IPS DF 6.9 (cell line): ENCODE data around the gene PPP2R2B.

Source experiments
- DNase-seq: peaks from one replicate; pipeline ENCODE4 v3.0.0-alpha.2; 2013; ENCODE audit warnings: low read depth, low spot score
- H3K27ac ChIP-seq: one replicate; pipeline ENCODE4 v1.5.1; 2013; ENCODE audit warnings: low read length, control low read depth
- H3K27me3 ChIP-seq: 2 replicates; pipeline ENCODE4 v1.6.1; 2013; ENCODE audit warnings: mild to moderate bottlenecking, low read length; ENCODE audit not compliant: control insufficient read depth, insufficient read depth
- H3K36me3 ChIP-seq: 2 replicates; pipeline ENCODE4 v1.6.1; 2013; ENCODE audit warnings: low read length; ENCODE audit not compliant: control insufficient read depth, insufficient read depth
- H3K4me1 ChIP-seq: 2 replicates; pipeline ENCODE4 v1.6.1; 2013; ENCODE audit warnings: low read length; ENCODE audit not compliant: control insufficient read depth, insufficient read depth
- H3K4me3 ChIP-seq: 2 replicates; pipeline ENCODE4 v1.5.1; 2013; ENCODE audit warnings: mild to moderate bottlenecking, low read length
- H3K9me3 ChIP-seq: 2 replicates; pipeline ENCODE4 v1.6.1; 2013; ENCODE audit warnings: low read length, inconsistent platforms; ENCODE audit not compliant: control insufficient read depth, insufficient read depth
- WGBS: extraction: QIAGEN DNeasy Blood & Tissue Kit; methylation state at CpG from one replicate; pipeline ENCODE4 v1.1.7; 2013; ENCODE audit warnings: mixed read lengths, missing lambda C conversion rate; ENCODE audit not compliant: insufficient read length, insufficient coverage; 5-methylcytosine and 5-hydroxymethylcytosine counted together

The PPP2R2B gene

GRCh38 chr5:146888351-146888978, 9.9 kb upstream of the PPP2R2B start:
- Histone ChIP-seq H3K36me3 (no peaks in the 10 kb centered on the region), H3K27ac (no peak overlapping the region), H3K4me1 (no peaks in the 10 kb centered on the region), H3K27me3 (no peaks in the 10 kb centered on the region), H3K9me3 (no peaks in the 10 kb centered on the region), H3K4me3 (no peak overlapping the region)
- DNase-seq, result no peak
- WGBS, result no CpG with 5 or more reads among the region's 3 CpGs

GRCh38 chr5:146884066-146884626, 5.6 kb upstream of the PPP2R2B start:
- Histone ChIP-seq H3K27ac (no peak overlapping the region), H3K36me3 (no peaks in the 10 kb centered on the region), H3K27me3 (peaks cover 3% of the 10 kb centered on the region; the same call in 1 of the 2 replicates), H3K4me1 (no peaks in the 10 kb centered on the region), H3K9me3 (no peaks in the 10 kb centered on the region), H3K4me3 (no peak overlapping the region)
- DNase-seq, result no peak
- no CpG with 5 or more reads among the region's 5 CpGs for WGBS

DNA sequence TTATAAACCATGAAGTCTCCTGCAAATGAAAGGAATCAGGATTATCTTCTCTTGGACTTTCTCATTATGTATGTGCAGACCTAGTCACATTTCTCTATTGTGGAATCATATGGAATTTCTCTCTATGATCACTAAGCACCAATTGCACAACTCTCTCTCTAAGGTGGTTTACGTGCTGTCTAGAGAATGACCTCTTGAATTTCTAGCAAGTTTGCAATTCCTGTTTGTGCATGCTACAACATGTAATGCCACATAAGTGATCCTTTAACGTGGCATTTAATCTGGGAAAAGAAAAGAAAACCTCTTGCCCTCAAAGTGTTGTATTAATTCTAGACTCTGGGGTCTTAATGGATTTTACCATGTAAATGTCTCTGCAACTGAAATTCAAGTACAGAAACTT, 5.0 kb upstream of the PPP2R2B start:
- Histone ChIP-seq H3K4me1 (no peaks in the 10 kb centered on the region), H3K4me3 (no peak overlapping the region), H3K27ac (no peak overlapping the region), H3K36me3 (no peaks in the 10 kb centered on the region), H3K9me3 (no peaks in the 10 kb centered on the region), H3K27me3 (peaks cover 4% of the 10 kb centered on the region; the same call in 1 of the 2 replicates)
- DNase-seq, result no peak
- WGBS, result no CpG with 5 or more reads among the region's 2 CpGs

DNA sequence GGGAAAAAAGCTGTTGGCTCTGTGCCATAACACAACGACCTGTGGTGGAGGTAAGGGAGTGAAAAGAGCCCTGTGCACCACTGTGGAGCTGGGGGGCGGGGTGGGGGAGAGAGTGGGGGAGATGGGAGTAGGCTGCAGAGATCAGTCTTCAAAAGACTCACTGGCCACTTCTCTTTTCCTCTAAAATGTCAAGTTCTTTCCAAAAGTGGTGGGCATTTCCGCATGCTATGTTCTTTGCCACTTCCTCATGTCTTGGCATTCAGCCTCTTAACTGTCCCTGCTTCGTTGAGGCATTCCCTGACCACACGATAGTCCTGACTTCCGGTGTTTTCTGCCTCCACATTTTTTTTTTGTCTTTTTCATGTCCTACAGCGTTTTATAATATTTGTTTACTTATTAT, 2.4 kb upstream of the PPP2R2B start:
- WGBS, result no CpG with 5 or more reads among the region's 7 CpGs
- Histone ChIP-seq H3K9me3 (no peaks in the 10 kb centered on the region), H3K36me3 (no peaks in the 10 kb centered on the region), H3K4me3 (no peak overlapping the region), H3K27me3 (peaks cover 6% of the 10 kb centered on the region; the same call in 1 of the 2 replicates), H3K27ac (no peak overlapping the region), H3K4me1 (no peaks in the 10 kb centered on the region)
- DNase-seq, result no peak

GRCh38 chr5:146877783-146878475, 628 bp downstream of the PPP2R2B start:
- Histone ChIP-seq H3K27me3 (peaks cover 6% of the 10 kb centered on the region; the same call in 1 of the 2 replicates), H3K4me3 (peak overlapping the region; percentile 89; the same call in 1 of the 2 replicates), H3K36me3 (no peaks in the 10 kb centered on the region), H3K9me3 (no peaks in the 10 kb centered on the region), H3K4me1 (no peaks in the 10 kb centered on the region; the same call in 1 of the 2 replicates), H3K27ac (no peak overlapping the region)
- DNase-seq, result no peak
- WGBS, result no CpG with 5 or more reads among the region's 59 CpGs

GRCh38 chr5:146877178-146877681, 1.3 kb downstream of the PPP2R2B start:
- peaks cover 6% of the 10 kb centered on the region; the same call in 1 of the 2 replicates for H3K27me3 ChIP-seq
- WGBS, result no CpG with 5 or more reads among the region's 14 CpGs
- H3K9me3 ChIP-seq, result no peaks in the 10 kb centered on the region
- no peak for DNase-seq
- H3K4me1 ChIP-seq, result no peaks in the 10 kb centered on the region; the same call in 1 of the 2 replicates
- no peaks in the 10 kb centered on the region for H3K36me3 ChIP-seq
- peak overlapping the region; percentile 89; the same call in 1 of the 2 replicates for H3K4me3 ChIP-seq
- no peak overlapping the region for H3K27ac ChIP-seq

GRCh38 chr5:146873186-146873917, 5.2 kb downstream of the PPP2R2B start:
- 100% methylated on average over 1 of the region's 7 CpGs for WGBS
- H3K27ac ChIP-seq, result no peak overlapping the region
- H3K27me3 ChIP-seq, result 0 out of 2 replicates have a peak, but pooled peaks cover 1% of the 10 kb centered on the region
- H3K4me1 ChIP-seq, result peaks cover 3% of the 10 kb centered on the region; the same call in 1 of the 2 replicates
- H3K9me3 ChIP-seq, result no peaks in the 10 kb centered on the region
- H3K4me3 ChIP-seq, result no peak overlapping the region
- H3K36me3 ChIP-seq, result no peaks in the 10 kb centered on the region
- no peak for DNase-seq

GRCh38 chr5:146872188-146872587, 6.4 kb downstream of the PPP2R2B start:
- Histone ChIP-seq H3K4me3 (no peak overlapping the region), H3K4me1 (peaks cover 3% of the 10 kb centered on the region; the same call in 1 of the 2 replicates), H3K9me3 (no peaks in the 10 kb centered on the region), H3K27ac (no peak overlapping the region), H3K36me3 (no peaks in the 10 kb centered on the region), H3K27me3 (0 out of 2 replicates have a peak, but pooled peaks cover 1% of the 10 kb centered on the region)
- DNase-seq, result no peak
- no CpG with 5 or more reads among the region's 1 CpG for WGBS

- no CpG with 5 or more reads among the region's 1 CpG for WGBS
- Histone ChIP-seq H3K9me3 (no peaks in the 10 kb centered on the region), H3K4me1 (peaks cover 3% of the 10 kb centered on the region; the same call in 1 of the 2 replicates), H3K27me3 (no peaks in the 10 kb centered on the region), H3K4me3 (no peak overlapping the region), H3K36me3 (no peaks in the 10 kb centered on the region), H3K27ac (no peak overlapping the region)
- DNase-seq, result no peak
These were observed 10.4 kb downstream of the PPP2R2B start for GRCh38 chr5:146867996-146868708.
